Panc1 (cell line): ENCODE results near the gene TBX5. TPM values are rescaled to one million over a fixed set of nuclear protein-coding genes. Genes with fewer than 3 reads are reported as not detected.

ENCODE experiments used
- ATAC-seq: fragments of 200-7000 bp; cut with Tn5 transposase; 2 replicates; pipeline ENCODE4 v1.9.1; 2020; ENCODE audit warnings: mild to moderate bottlenecking, moderate library complexity
- BruUV-seq: library from RNA; stranded (reverse); fragments of 400-500 nt; replicated peaks from 2 replicates; lab custom pipeline; 2021; lab: Mats Ljungman, UMichigan
- CTCF ChIA-PET: fragments of 300-600 bp; sonication (Branson Sonifier 250); formaldehyde crosslinking; loops from one replicate; lab custom pipeline; 2022; ENCODE audit warnings: antibody characterized with exemption; lab: Charles Lee
- POLR2A ChIA-PET: fragments of 300-600 bp; sonication (Branson Sonifier 250); formaldehyde crosslinking; loops from one replicate; lab custom pipeline; 2022; ENCODE audit warnings: antibody characterized with exemption; lab: Charles Lee
- DNase-seq: peaks from one replicate; pipeline ENCODE4 v3.0.0-alpha.2; 2010; ENCODE audit warnings: low read depth, low spot score
- H3K27ac ChIP-seq: 2 replicates; pipeline ENCODE4 v1.5.1; 2011; ENCODE audit warnings: mild to moderate bottlenecking, low read length, inconsistent platforms
- H3K27me3 ChIP-seq: fragments of 200-500 bp; sonication (Bioruptor generic); 2 replicates; pipeline ENCODE4 v1.6.0; 2014; ENCODE audit warnings: low read length, inconsistent platforms; ENCODE audit not compliant: control insufficient read depth, insufficient read depth
- H3K36me3 ChIP-seq: fragments of 200-500 bp; sonication (Bioruptor generic); 2 replicates; pipeline ENCODE4 v1.5.1; 2014; ENCODE audit warnings: inconsistent platforms, mild to moderate bottlenecking, low read length, moderate library complexity; ENCODE audit not compliant: control insufficient read depth, insufficient read depth
- H3K4me1 ChIP-seq: 2 replicates; pipeline ENCODE4 v1.5.1; 2011; ENCODE audit warnings: inconsistent platforms, mild to moderate bottlenecking, low read length, moderate library complexity; ENCODE audit not compliant: control insufficient read depth, insufficient read depth
- H3K4me3 ChIP-seq, 2 experiments: 2 replicates each; pipeline ENCODE4 v1.5.1; 2011 to 2012; ENCODE audit warnings: low read depth in 2 of 2, low read length in 2 of 2, mild to moderate bottlenecking in 2 of 2, inconsistent platforms in 1 of 2, moderate library complexity in 1 of 2
- H3K9me3 ChIP-seq: fragments of 200-500 bp; sonication (Bioruptor generic); 2 replicates; pipeline ENCODE4 v1.5.1; 2014; ENCODE audit warnings: low read depth, mild to moderate bottlenecking, inconsistent platforms, low read length, moderate library complexity; ENCODE audit not compliant: control insufficient read depth, insufficient read depth
- POLR2AphosphoS5 ChIP-seq: IDR thresholded peaks from 2 replicates; pipeline ENCODE4 v1.6.1; 2012; ENCODE audit warnings: mild to moderate bottlenecking, low read depth, low read length, moderate library complexity
- REST ChIP-seq, 2 experiments: IDR thresholded peaks; 2 replicates each; pipeline ENCODE4 v1.6.1; 2011 to 2012; ENCODE audit warnings: low read depth in 2 of 2, control low read depth in 1 of 2, low read length in 1 of 2, mild to moderate bottlenecking in 1 of 2, moderate library complexity in 1 of 2; ENCODE audit not compliant: insufficient read depth in 1 of 2
- SIN3A ChIP-seq: IDR thresholded peaks from 2 replicates; pipeline ENCODE4 v1.6.1; 2012; ENCODE audit warnings: low read depth, mild to moderate bottlenecking, low read length, moderate library complexity, borderline replicate concordance; ENCODE audit not compliant: insufficient read depth
- TCF7L2 ChIP-seq: IDR thresholded peaks from 2 replicates; pipeline ENCODE4 v1.6.1; 2011; ENCODE audit warnings: mild to moderate bottlenecking, low read depth, low read length, inconsistent platforms
- in situ Hi-C: cut with HindIII; loops from 2 replicates; pipeline ENCODE4 v1.10.0; 2016; ENCODE audit warnings: low sequenced_read_pairs, low pct_unique_long_range_greater_than_20kb
- intact Hi-C: fragments of 100-400 bp; cut with micrococcal nuclease; formaldehyde crosslinking; loops from one replicate; pipeline ENCODE4 v1.10.0; 2022; ENCODE audit not compliant: unreplicated experiment
- total RNA-seq: library from RNA; stranded (reverse); gene quantifications from one replicate; pipeline ENCODE4 v1.2.1, GENCODE V29; 2021; ENCODE audit not compliant: unreplicated experiment
- TF ChIP-seq, protein P1 (sequence below): fragments of 450-650 bp; IDR thresholded peaks from 2 replicates; pipeline ENCODE4 v1.5.1; 2017; ENCODE audit warnings: mild to moderate bottlenecking

Gene TBX5
- total RNA-seq, 1 experiment from 2014 or later, result not detected

- Histone ChIP-seq H3K9me3 (no peaks in the 10 kb centered on the region), H3K27ac (no peak overlapping the region), H3K4me3 (no peak overlapping the region), H3K4me1 (no peaks in the 10 kb centered on the region), H3K27me3 (peaks cover 4% of the 10 kb centered on the region; the same call in 1 of the 2 replicates), H3K36me3 (no peaks in the 10 kb centered on the region)
- BruUV-seq, result no TSS peak
- ChIA-PET CTCF (no interaction called here), POLR2A (no interaction called here)
- in situ Hi-C loops (no loop called here), intact Hi-C loops (no loop called here)
- DNase-seq (no peak), ATAC-seq (no peak)
- TF ChIP-seq REST (IDR thresholded peaks at IDR 0.05; ENCODE audit: insufficient read depth in 1 of 2, low read depth in 2 of 2, low read length in 1 of 2), result no peak
- TF ChIP-seq TCF7L2, result no peak
- TF ChIP-seq, protein P1, sequence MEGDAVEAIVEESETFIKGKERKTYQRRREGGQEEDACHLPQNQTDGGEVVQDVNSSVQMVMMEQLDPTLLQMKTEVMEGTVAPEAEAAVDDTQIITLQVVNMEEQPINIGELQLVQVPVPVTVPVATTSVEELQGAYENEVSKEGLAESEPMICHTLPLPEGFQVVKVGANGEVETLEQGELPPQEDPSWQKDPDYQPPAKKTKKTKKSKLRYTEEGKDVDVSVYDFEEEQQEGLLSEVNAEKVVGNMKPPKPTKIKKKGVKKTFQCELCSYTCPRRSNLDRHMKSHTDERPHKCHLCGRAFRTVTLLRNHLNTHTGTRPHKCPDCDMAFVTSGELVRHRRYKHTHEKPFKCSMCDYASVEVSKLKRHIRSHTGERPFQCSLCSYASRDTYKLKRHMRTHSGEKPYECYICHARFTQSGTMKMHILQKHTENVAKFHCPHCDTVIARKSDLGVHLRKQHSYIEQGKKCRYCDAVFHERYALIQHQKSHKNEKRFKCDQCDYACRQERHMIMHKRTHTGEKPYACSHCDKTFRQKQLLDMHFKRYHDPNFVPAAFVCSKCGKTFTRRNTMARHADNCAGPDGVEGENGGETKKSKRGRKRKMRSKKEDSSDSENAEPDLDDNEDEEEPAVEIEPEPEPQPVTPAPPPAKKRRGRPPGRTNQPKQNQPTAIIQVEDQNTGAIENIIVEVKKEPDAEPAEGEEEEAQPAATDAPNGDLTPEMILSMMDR, result no peak
- TF ChIP-seq POLR2AphosphoS5, result no peak
- TF ChIP-seq SIN3A, result no peak
These were observed 3.7 kb downstream of the TBX5 start for GRCh38 chr12:114402084-114402717.

GRCh38 chr12:114401328-114402083 lies 4.4 kb downstream of the TBX5 start:
- H3K4me1 ChIP-seq, result no peaks in the 10 kb centered on the region
- in situ Hi-C loops, result no loop called here
- intact Hi-C loops, result no loop called here
- ATAC-seq (no peak), DNase-seq (no peak)
- BruUV-seq, result no TSS peak
- peaks cover 5% of the 10 kb centered on the region; the same call in 1 of the 2 replicates for H3K27me3 ChIP-seq
- no peaks in the 10 kb centered on the region for H3K36me3 ChIP-seq
- POLR2A ChIA-PET, result no interaction called here
- TF ChIP-seq SIN3A (no peak), REST (IDR thresholded peaks at IDR 0.05; ENCODE audit: insufficient read depth in 1 of 2, low read depth in 2 of 2, low read length in 1 of 2) (no peak), TCF7L2 (no peak), POLR2AphosphoS5 (no peak)
- TF ChIP-seq, protein P1, result no peak
- H3K27ac ChIP-seq, result no peak overlapping the region
- CTCF ChIA-PET, result no interaction called here
- H3K4me3 ChIP-seq, result no peak overlapping the region
- H3K9me3 ChIP-seq, result no peaks in the 10 kb centered on the region
